ENCODE data around the gene LFNG. TPM values are rescaled to one million over a fixed set of nuclear protein-coding genes. Genes with fewer than 3 reads are reported as not detected.

LFNG gene
- total and polyA plus RNA-seq, 8 donors: 5.2 to 59.2 (median 11.0) TPM

- DNase-seq (no peak), ATAC-seq (no peak)
- Histone ChIP-seq H3K27ac (no peak within 1 kb of the TSS), H3K9me3 (no peaks in the 10 kb centered on the region), H3K4me3 (no peak within 1 kb of the TSS), H3K36me3 (no peaks in the 10 kb centered on the region), H3K27me3 (peaks cover 0 to 37% of the 10 kb centered on the region in 2 donors), H3K4me1 (peaks cover 11 to 26% of the 10 kb centered on the region in 2 donors)
- intact Hi-C loops (cut with DNase I): loop anchor here in 1 of 2 donors (10.0 kb wide), 1 partner anchor 89 kb away; no protein-coding TSS in a partner anchor
- no peak for TF ChIP-seq CTCF (IDR thresholded peaks at IDR 0.05)
Observed at GRCh38 chr7:2476298-2476697, 43.3 kb upstream of the LFNG start, which contains the start of gene GRIFIN. TSS of gene GRIFIN (minus strand) at chr7:2476398. CDS start at chr7:2476383, 15 bp downstream.

GRCh38 chr7:2476776-2477446, 42.7 kb upstream of the LFNG start:
- no peak for TF ChIP-seq CTCF (IDR thresholded peaks at IDR 0.05)
- Histone ChIP-seq H3K27me3 (peaks cover 0 to 31% of the 10 kb centered on the region in 2 donors), H3K36me3 (no peaks in the 10 kb centered on the region), H3K27ac (no peak overlapping the region), H3K9me3 (no peaks in the 10 kb centered on the region), H3K4me3 (no peak overlapping the region), H3K4me1 (peaks cover 11 to 21% of the 10 kb centered on the region in 2 donors)
- DNase-seq (peak in 1 of 4 donors; percentile 75), ATAC-seq (no peak)
- intact Hi-C loops (cut with DNase I): loop anchor here in 1 of 2 donors (10.0 kb wide), 1 partner anchor 88 kb away; no protein-coding TSS in a partner anchor

GRCh38 chr7:2477447-2478398, 41.9 kb upstream of the LFNG start:
- Histone ChIP-seq H3K9me3 (peaks cover 0 to 3% of the 10 kb centered on the region in 2 donors), H3K36me3 (no peaks in the 10 kb centered on the region), H3K27ac (no peak overlapping the region), H3K27me3 (peaks cover 0 to 31% of the 10 kb centered on the region in 2 donors), H3K4me1 (peaks cover 11 to 21% of the 10 kb centered on the region in 2 donors), H3K4me3 (no peak overlapping the region)
- ATAC-seq (peak; percentile 92), DNase-seq (peak in 3 of 4 donors; percentile 61 to 93 (median 63))
- intact Hi-C loops (cut with DNase I): loop anchor here in 1 of 2 donors (10.0 kb wide), 1 partner anchor 87 kb away; no protein-coding TSS in a partner anchor
- TF ChIP-seq CTCF (IDR thresholded peaks at IDR 0.05): peak; percentile 57 to 90

DNA sequence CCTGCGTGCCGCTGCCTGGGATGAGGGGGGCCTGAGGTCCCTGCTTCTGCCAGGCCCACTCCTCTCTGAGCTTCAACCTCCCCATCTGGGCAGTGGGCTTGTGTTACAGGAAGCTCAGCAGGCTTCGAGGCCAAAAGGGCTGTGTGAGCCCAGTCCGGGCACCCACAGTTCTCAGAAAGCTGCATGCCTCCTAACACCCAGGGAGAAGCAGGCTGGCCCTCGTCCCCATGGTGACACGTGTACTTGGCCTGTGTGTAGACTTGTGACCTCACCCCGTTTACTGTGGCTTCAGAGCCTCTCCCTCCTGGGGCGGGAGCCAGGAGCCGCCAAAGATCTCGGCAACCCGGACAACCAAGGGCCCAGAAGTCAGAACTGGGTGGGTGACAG, 41.2 kb upstream of the LFNG start:
- DNase-seq: peak in 2 of 4 donors; percentile 47 to 71
- Histone ChIP-seq H3K4me3 (no peak overlapping the region), H3K9me3 (peaks cover 0 to 9% of the 10 kb centered on the region in 2 donors), H3K4me1 (peaks cover 11 to 21% of the 10 kb centered on the region in 2 donors), H3K27me3 (peaks cover 0 to 31% of the 10 kb centered on the region in 2 donors), H3K27ac (no peak overlapping the region), H3K36me3 (no peaks in the 10 kb centered on the region)
- ATAC-seq: peak; percentile 80
- TF ChIP-seq CTCF (IDR thresholded peaks at IDR 0.05): no peak
- intact Hi-C loops (cut with DNase I): loop anchor here in 1 of 2 donors (10.0 kb wide), 1 partner anchor 86 kb away; no protein-coding TSS in a partner anchor

All from left lung (tissue), 10 donors.